GM12878 (cell line): ENCODE measurements around the gene TNFSF12. TPM values are rescaled to one million over a fixed set of nuclear protein-coding genes. Genes with fewer than 3 reads are reported as not detected.

Source experiments
- BHLHE40 ChIP-seq, 2 experiments: fragments of 450-650 bp in 1 of 2; IDR thresholded peaks; 2 replicates each; pipeline ENCODE4 v1.6.1; 2011 to 2017; ENCODE audit warnings: low read depth in 2 of 2, borderline replicate concordance in 1 of 2, improper control_type of control experiment in 1 of 2, low read length in 1 of 2, mild to moderate bottlenecking in 1 of 2
- MEF2A ChIP-seq: IDR thresholded peaks from 2 replicates; pipeline ENCODE4 v1.6.1; 2011; ENCODE audit warnings: low read depth, mild to moderate bottlenecking, low read length, moderate library complexity; ENCODE audit not compliant: insufficient read depth
- NFIC ChIP-seq: IDR thresholded peaks from 2 replicates; pipeline ENCODE4 v1.6.1; 2012; ENCODE audit warnings: low read depth, mild to moderate bottlenecking, inconsistent platforms, low read length, moderate library complexity
- NR2C2 ChIP-seq: IDR thresholded peaks from 2 replicates; pipeline ENCODE4 v1.6.1; 2011; ENCODE audit warnings: borderline replicate concordance, low read depth; ENCODE audit not compliant: control insufficient read depth, insufficient read length
- PAX8 ChIP-seq: fragments of 450-650 bp; IDR thresholded peaks from 2 replicates; pipeline ENCODE4 v1.6.1; 2017; ENCODE audit warnings: mild to moderate bottlenecking, moderate library complexity
- POLR2A ChIP-seq: IDR thresholded peaks from 2 replicates; pipeline ENCODE4 v1.6.1; 2011; ENCODE audit warnings: low read depth, mild to moderate bottlenecking, low read length
- RAD21 ChIP-seq: IDR thresholded peaks from 2 replicates; pipeline ENCODE4 v1.6.1; 2011; ENCODE audit warnings: mild to moderate bottlenecking, low read depth, low read length, moderate library complexity; ENCODE audit not compliant: insufficient read depth
- RELA ChIP-seq: fragments of 450-650 bp; IDR thresholded peaks from 2 replicates; pipeline ENCODE4 v1.8.0; 2014; ENCODE audit warnings: borderline replicate concordance; ENCODE audit not compliant: partially characterized antibody
- SRF ChIP-seq, 2 experiments: IDR thresholded peaks; 2 replicates each; pipeline ENCODE4 v1.6.1; 2011; ENCODE audit warnings: low read depth in 2 of 2, low read length in 2 of 2, mild to moderate bottlenecking in 1 of 2, moderate library complexity in 1 of 2
- STAT1 ChIP-seq: fragments of 450-650 bp; conservative IDR thresholded peaks from 2 replicates; pipeline ENCODE4 v1.6.1; 2014; ENCODE audit warnings: antibody characterized with exemption, mild to moderate bottlenecking
- TARDBP ChIP-seq: IDR thresholded peaks from 2 replicates; pipeline ENCODE4 v1.6.1; 2016; ENCODE audit warnings: borderline replicate concordance
- ZNF592 ChIP-seq: fragments of 450-650 bp; IDR thresholded peaks from 2 replicates; pipeline ENCODE4 v1.6.1; 2017; ENCODE audit warnings: mild to moderate bottlenecking, moderate library complexity
- polyA plus RNA-seq, 11 experiments: library from polyadenylated mRNA; depleted of rRNA in 4 of 11; unstranded in 6 of 11; stranded (reverse) in 5 of 11; fragments of >200 nt; fragmentation: Nextera tagmentation in 4 of 11; fragmentation: Illumina TruSeq in 1 of 11; extraction: Ambion mirVana in 4 of 11; extraction: Trizol in 1 of 11; gene quantifications; 1 replicate in 1 of 11; 2 replicates in 10 of 11; pipeline versions ENCODE4 v1.2.1 to v1.2.3, GENCODE V29; 2011 to 2016; ENCODE audit warnings: inconsistent platforms in 2 of 11, missing spikeins in 2 of 11, low read depth in 1 of 11
- total RNA-seq, 4 experiments: library from RNA; depleted of rRNA in 3 of 4; stranded (reverse); fragments of >200 nt in 3 of 4; fragmentation: Illumina TruSeq in 1 of 4; extraction: Trizol in 1 of 4; gene quantifications; 2 replicates each; pipeline versions ENCODE4 v1.2.1 to v1.2.3, GENCODE V29; 2013 to 2021
- TF ChIP-seq, protein P1 (sequence below), 3 experiments: IDR thresholded peaks in 2 of 3; conservative IDR thresholded peaks in 1 of 3; 2 replicates each; pipeline ENCODE4 v1.5.1; 2011; ENCODE audit warnings: low read depth in 3 of 3, low read length in 3 of 3, mild to moderate bottlenecking in 3 of 3, control low read depth in 2 of 3, moderate library complexity in 2 of 3, inconsistent platforms in 1 of 3, mixed read lengths in 1 of 3; ENCODE audit not compliant: control insufficient read depth in 2 of 3, insufficient read depth in 1 of 3; ENCODE audit errors: extremely low read depth in 1 of 3
- TF ChIP-seq, protein P2 (sequence below): fragments of 450-650 bp; IDR thresholded peaks from 2 replicates; pipeline ENCODE4 v1.6.1; 2017; ENCODE audit warnings: antibody characterized with exemption, mild to moderate bottlenecking, moderate library complexity
- TF ChIP-seq, protein P3 (sequence below): fragments of 450-650 bp; IDR thresholded peaks from 2 replicates; pipeline ENCODE4 v1.6.1; 2017; ENCODE audit warnings: mild to moderate bottlenecking

The TNFSF12 gene
- total and polyA plus RNA-seq, 10 of the 15 experiments (the other 5 are each of a cell fraction or from before 2014, with no cell fraction given) = 0.32 to 7.0 (median 2.6) TPM

- TF ChIP-seq SRF (IDR thresholded peaks at IDR 0.05; ENCODE audit: low read depth in 2 of 2, low read length in 2 of 2) (no peak), MEF2A (no peak), RELA (no peak), PAX8 (no peak), NR2C2 (no peak), ZNF592 (no peak), RAD21 (no peak), BHLHE40 (IDR thresholded peaks at IDR 0.05; ENCODE audit: borderline replicate concordance in 1 of 2, low read depth in 2 of 2, low read length in 1 of 2) (0 out of 4 replicates have a peak, but pooled peaks of 1 of the 2 experiments have one; percentile 16), TARDBP (no peak), POLR2A (peak; percentile 74), STAT1 (no peak), NFIC (no peak)
- TF ChIP-seq, protein P1, sequence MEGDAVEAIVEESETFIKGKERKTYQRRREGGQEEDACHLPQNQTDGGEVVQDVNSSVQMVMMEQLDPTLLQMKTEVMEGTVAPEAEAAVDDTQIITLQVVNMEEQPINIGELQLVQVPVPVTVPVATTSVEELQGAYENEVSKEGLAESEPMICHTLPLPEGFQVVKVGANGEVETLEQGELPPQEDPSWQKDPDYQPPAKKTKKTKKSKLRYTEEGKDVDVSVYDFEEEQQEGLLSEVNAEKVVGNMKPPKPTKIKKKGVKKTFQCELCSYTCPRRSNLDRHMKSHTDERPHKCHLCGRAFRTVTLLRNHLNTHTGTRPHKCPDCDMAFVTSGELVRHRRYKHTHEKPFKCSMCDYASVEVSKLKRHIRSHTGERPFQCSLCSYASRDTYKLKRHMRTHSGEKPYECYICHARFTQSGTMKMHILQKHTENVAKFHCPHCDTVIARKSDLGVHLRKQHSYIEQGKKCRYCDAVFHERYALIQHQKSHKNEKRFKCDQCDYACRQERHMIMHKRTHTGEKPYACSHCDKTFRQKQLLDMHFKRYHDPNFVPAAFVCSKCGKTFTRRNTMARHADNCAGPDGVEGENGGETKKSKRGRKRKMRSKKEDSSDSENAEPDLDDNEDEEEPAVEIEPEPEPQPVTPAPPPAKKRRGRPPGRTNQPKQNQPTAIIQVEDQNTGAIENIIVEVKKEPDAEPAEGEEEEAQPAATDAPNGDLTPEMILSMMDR (IDR thresholded peaks at IDR 0.05 in 2 of 3, conservative IDR thresholded peaks at IDR 0.05 in 1 of 3; ENCODE audit: control insufficient read depth in 2 of 3, extremely low read depth in 1 of 3, insufficient read depth in 1 of 3, low read depth in 3 of 3, low read length in 3 of 3) = peak in 1 of 3 experiments; percentile 9; a peak in 1 of 6 replicates
- TF ChIP-seq, protein P2, sequence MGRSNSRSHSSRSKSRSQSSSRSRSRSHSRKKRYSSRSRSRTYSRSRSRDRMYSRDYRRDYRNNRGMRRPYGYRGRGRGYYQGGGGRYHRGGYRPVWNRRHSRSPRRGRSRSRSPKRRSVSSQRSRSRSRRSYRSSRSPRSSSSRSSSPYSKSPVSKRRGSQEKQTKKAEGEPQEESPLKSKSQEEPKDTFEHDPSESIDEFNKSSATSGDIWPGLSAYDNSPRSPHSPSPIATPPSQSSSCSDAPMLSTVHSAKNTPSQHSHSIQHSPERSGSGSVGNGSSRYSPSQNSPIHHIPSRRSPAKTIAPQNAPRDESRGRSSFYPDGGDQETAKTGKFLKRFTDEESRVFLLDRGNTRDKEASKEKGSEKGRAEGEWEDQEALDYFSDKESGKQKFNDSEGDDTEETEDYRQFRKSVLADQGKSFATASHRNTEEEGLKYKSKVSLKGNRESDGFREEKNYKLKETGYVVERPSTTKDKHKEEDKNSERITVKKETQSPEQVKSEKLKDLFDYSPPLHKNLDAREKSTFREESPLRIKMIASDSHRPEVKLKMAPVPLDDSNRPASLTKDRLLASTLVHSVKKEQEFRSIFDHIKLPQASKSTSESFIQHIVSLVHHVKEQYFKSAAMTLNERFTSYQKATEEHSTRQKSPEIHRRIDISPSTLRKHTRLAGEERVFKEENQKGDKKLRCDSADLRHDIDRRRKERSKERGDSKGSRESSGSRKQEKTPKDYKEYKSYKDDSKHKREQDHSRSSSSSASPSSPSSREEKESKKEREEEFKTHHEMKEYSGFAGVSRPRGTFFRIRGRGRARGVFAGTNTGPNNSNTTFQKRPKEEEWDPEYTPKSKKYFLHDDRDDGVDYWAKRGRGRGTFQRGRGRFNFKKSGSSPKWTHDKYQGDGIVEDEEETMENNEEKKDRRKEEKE = no peak
- TF ChIP-seq, protein P3, sequence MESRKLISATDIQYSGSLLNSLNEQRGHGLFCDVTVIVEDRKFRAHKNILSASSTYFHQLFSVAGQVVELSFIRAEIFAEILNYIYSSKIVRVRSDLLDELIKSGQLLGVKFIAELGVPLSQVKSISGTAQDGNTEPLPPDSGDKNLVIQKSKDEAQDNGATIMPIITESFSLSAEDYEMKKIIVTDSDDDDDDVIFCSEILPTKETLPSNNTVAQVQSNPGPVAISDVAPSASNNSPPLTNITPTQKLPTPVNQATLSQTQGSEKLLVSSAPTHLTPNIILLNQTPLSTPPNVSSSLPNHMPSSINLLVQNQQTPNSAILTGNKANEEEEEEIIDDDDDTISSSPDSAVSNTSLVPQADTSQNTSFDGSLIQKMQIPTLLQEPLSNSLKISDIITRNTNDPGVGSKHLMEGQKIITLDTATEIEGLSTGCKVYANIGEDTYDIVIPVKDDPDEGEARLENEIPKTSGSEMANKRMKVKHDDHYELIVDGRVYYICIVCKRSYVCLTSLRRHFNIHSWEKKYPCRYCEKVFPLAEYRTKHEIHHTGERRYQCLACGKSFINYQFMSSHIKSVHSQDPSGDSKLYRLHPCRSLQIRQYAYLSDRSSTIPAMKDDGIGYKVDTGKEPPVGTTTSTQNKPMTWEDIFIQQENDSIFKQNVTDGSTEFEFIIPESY = no peak
These were observed at the start of gene TNFSF12 (continued) for GRCh38 chr17:7548585-7549400.
